GM10266 (cell line): Measurements from ENCODE around the gene PNKP.

Experiments
- DNase-seq: peaks from one replicate; pipeline ENCODE4 v3.0.0; 2012; ENCODE audit errors: extremely low spot score
- TF ChIP-seq, protein P1 (sequence below): IDR thresholded peaks from 2 replicates; pipeline ENCODE4 v1.5.1; 2012; ENCODE audit warnings: mild to moderate bottlenecking, low read depth; ENCODE audit not compliant: control insufficient read depth, insufficient read depth; ENCODE audit errors: missing control alignments

Gene PNKP

DNA sequence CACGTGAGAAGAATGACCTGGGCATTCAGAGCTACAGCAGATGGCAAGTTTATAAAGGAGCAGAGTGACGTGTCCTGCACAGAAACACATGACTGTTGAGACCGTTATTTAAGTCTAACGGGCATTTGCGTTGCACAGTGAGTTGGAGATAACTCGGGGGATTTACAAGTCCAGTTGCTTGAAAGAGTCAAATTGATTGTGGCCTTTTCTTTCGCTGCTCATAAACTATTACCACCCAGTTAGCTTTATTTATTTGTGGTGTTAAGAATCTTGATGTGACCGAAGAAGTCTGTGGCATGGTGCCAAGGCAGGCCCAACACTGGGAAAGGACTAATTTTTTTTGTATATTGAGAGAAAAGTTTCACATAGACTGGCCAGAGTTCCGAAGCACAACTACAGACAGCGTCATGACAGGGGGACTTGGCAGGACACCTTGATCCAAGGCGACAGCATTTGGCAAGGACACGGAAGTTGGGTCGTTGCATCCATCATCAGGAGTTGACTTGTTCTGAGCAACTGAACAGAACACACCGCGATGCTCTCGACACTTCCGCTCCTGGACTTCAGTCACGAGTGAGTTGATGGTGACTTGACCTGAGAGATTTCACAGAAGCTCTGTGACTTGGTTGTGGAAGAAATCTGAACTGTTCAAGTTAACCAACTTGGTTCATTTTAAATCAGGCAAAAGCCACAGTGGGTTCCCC lies 28.3 kb downstream of the PNKP start:
- no peak for DNase-seq
- TF ChIP-seq, protein P1, sequence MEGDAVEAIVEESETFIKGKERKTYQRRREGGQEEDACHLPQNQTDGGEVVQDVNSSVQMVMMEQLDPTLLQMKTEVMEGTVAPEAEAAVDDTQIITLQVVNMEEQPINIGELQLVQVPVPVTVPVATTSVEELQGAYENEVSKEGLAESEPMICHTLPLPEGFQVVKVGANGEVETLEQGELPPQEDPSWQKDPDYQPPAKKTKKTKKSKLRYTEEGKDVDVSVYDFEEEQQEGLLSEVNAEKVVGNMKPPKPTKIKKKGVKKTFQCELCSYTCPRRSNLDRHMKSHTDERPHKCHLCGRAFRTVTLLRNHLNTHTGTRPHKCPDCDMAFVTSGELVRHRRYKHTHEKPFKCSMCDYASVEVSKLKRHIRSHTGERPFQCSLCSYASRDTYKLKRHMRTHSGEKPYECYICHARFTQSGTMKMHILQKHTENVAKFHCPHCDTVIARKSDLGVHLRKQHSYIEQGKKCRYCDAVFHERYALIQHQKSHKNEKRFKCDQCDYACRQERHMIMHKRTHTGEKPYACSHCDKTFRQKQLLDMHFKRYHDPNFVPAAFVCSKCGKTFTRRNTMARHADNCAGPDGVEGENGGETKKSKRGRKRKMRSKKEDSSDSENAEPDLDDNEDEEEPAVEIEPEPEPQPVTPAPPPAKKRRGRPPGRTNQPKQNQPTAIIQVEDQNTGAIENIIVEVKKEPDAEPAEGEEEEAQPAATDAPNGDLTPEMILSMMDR = no peak

DNA sequence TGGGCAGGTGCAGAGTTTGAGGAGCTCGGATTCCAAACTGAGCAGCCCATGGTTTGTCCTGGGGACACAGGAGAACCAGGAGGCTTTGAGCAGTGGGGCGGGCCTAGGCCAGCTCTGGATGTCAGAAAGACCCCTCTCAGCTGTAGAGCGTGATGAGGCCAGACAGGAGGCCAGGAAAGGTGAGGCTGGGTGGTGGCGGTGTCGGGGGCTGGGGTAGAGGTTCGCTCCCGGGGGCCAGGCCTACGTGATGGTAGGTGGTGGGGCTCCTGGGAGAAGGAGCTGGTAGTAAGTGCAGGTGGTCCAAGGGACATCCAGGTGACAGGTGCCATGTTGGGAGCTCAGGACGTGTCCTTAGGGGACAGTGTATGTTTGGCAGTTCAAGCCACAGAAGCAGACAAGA lies 30.0 kb downstream of the PNKP start:
- DNase-seq = no peak
- TF ChIP-seq, protein P1 = no peak

DNA sequence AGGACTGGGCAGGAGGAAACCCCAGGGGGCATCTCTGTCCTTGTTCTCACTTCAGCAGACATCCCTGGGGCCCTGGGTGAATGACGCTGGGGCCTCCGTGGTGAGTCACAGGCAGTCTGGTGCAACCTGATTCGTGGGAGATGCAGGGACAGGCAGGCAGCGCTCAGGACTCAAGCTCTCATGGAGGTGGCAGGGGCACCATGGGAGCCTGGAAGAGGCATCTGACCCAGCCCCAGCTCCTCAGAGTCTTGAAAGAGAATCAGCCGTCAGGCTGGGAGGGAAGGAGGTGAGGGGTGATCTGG lies 30.4 kb downstream of the PNKP start:
- TF ChIP-seq, protein P1 = no peak
- DNase-seq = no peak

DNA sequence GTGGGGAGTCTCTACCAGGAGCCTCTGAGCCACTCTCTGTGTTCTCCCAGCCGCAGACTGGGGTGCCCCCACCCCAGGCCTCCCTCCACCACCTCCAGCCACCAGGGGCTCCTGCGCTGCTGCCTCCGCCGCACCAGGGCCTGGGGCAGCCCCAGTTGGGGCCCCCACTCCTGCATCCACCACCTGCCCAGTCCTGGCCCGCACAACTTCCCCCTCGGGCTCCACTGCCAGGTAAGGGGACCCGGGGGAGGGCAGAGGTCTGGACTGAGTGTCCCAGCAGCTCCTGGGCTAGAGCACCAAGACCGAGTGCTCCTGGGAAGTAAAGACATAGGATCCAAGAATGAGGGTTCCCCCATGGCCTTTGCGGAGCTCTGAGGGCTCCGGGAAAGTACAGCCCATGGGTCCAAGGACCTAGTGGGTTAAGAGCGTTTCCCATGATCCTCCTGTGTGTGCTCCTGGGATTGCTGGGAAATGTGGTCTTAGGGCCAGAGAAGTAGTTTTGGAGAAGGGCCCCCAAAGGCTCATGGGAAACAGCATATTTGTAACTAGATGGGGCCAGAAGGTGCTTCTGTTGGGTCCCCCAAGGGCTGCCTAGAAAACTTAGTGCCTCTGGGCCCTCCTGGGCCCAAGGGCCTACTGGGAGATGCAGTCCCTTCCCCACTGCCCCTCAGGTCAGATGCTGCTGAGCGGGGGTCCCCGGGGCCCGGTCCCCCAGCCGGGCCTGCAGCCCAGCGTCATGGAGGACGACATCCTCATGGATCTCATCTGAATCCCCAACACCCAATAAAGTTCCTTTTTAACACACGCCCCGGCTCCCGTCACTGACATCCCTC lies 31.0 kb downstream of the PNKP start:
- TF ChIP-seq, protein P1 = no peak
- no peak for DNase-seq

DNA sequence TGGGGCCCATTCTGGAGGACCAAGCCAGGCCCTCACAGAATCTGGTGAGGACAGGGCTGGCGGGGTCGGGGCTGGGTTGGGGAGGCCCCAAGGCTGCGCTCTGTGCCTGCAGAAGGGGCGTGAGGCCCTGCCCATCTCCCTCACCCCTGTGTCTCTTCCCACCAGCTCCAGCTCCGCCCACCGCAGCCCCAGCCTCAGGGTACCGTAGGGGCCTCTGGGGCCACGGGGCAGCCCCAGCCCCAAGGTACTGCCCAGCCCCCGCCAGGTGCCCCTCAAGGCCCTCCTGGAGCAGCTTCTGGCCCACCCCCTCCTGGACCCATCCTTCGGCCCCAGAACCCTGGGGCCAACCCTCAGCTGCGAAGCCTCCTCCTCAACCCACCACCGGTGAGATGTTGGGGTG lies 31.8 kb downstream of the PNKP start:
- no peak for DNase-seq
- TF ChIP-seq, protein P1 = no peak

DNA sequence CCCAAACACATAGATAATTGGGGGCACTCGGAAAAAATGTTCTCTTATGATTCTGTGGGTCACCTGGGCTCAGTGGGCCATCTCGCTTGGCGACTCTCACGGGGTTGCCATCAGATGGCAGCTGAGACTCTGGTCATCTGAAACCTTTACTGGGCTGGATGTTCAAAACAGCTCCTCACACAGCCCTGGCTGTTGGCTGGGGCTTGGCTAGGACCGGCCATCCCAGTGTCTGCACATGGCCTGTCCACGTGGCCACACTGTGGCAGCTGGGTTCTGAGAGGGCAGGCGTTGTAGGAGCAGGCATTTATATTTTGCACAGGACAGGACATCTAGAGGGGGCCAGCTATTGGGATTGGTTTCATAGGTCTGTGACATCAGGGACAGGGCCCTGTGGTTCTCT lies 33.8 kb downstream of the PNKP start:
- TF ChIP-seq, protein P1 = no peak
- DNase-seq = no peak

DNA sequence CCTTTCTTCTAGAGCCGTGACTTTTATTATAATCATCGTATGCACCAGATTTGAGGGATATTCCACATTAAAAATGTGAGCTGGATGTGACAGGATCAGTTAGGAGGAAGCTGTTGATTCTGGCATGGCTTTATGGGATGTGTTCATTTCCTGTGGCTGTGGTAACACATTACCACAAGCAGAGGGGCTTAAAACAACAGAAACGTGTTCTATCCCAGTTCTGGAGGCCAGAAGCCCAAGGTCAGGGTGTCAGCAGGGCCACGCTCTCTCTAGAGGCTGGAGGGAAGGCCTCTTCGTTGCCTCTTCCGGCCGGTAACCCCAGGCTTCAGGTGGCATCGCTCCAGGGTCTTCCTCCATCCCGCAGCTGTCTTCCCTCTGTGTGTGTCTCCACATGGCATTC lies 34.8 kb downstream of the PNKP start:
- no peak for DNase-seq
- TF ChIP-seq, protein P1 = no peak
